HEK293T (cell line): Measurements from ENCODE around the gene TNS3.

ENCODE experiments used
- BHLHE40 ChIP-seq: fragments of 450-650 bp; IDR thresholded peaks from 2 replicates; pipeline ENCODE4 v1.6.1; 2016; ENCODE audit warnings: mild to moderate bottlenecking, moderate library complexity, borderline replicate concordance
- CTBP1 ChIP-seq: fragments of 450-650 bp; IDR thresholded peaks from 2 replicates; pipeline ENCODE4 v1.6.1; 2016; ENCODE audit warnings: borderline replicate concordance
- FOXA1 ChIP-seq: fragments of 450-650 bp; IDR thresholded peaks from 2 replicates; pipeline ENCODE4 v1.6.1; 2016; ENCODE audit warnings: mild to moderate bottlenecking
- FOXK2 ChIP-seq: fragments of 450-650 bp; IDR thresholded peaks from 2 replicates; pipeline ENCODE4 v1.6.1; 2016; ENCODE audit warnings: mild to moderate bottlenecking
- FOXM1 ChIP-seq: fragments of 450-650 bp; IDR thresholded peaks from 2 replicates; pipeline ENCODE4 v1.6.1; 2017; ENCODE audit warnings: mild to moderate bottlenecking, borderline replicate concordance
- HDGF ChIP-seq: fragments of 450-650 bp; IDR thresholded peaks from 2 replicates; pipeline ENCODE4 v1.6.1; 2017; ENCODE audit warnings: antibody characterized with exemption, borderline replicate concordance
- L3MBTL2 ChIP-seq: fragments of 450-650 bp; conservative IDR thresholded peaks from 2 replicates; pipeline ENCODE4 v1.6.1; 2016; ENCODE audit warnings: mild to moderate bottlenecking
- LEF1 ChIP-seq: fragments of 450-650 bp; IDR thresholded peaks from 2 replicates; pipeline ENCODE4 v1.6.1; 2017; ENCODE audit warnings: mild to moderate bottlenecking, borderline replicate concordance
- SP1 ChIP-seq: fragments of 450-650 bp; IDR thresholded peaks from 2 replicates; pipeline ENCODE4 v1.6.1; 2017
- SUZ12 ChIP-seq: fragments of 450-650 bp; IDR thresholded peaks from 2 replicates; pipeline ENCODE4 v1.6.1; 2016; ENCODE audit warnings: mild to moderate bottlenecking
- ZNF384 ChIP-seq: fragments of 450-650 bp; IDR thresholded peaks from 2 replicates; pipeline ENCODE4 v1.6.1; 2016

DNA sequence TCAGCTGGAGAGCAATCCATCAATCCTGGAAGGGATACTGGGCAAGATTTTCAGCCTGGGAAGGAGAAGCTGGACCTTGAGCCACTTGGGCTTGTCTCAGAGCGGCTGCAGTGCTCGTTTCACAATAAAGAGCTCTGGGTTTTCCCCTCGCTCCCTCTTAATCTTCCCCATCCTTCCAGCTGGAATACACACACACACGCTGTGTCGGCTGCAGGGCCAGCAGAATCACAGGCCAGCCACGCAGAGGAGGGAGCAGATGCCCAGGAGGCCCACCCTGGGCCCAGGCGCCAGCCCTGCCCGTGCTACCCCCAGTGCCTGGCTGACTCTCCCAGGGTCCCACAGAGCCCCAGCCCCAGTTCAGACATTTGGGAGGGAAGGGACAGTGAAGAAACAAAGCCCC, 255.1 kb downstream of the TNS3 start:
- TF ChIP-seq L3MBTL2 (no peak), SUZ12 (no peak), FOXM1 (no peak), CTBP1 (no peak), BHLHE40 (no peak), FOXA1 (no peak), LEF1 (no peak), ZNF384 (no peak), FOXK2 (no peak), SP1 (no peak), HDGF (no peak)
